Mesendoderm (in vitro differentiated cells): ENCODE data around the gene PNPLA3.

Experiments
- DNase-seq: peaks from one replicate; pipeline ENCODE4 v3.0.0; 2013
- H2AK5ac ChIP-seq: 2 replicates; pipeline ENCODE4 v1.6.1; 2013; ENCODE audit warnings: low read length, inconsistent platforms
- H2BK120ac ChIP-seq: 2 replicates; pipeline ENCODE4 v1.6.1; 2013; ENCODE audit warnings: low read depth, mild to moderate bottlenecking, low read length, moderate library complexity, mixed read lengths
- H2BK15ac ChIP-seq: replicated peaks from 2 replicates; pipeline ENCODE4 v1.6.1; 2013; ENCODE audit warnings: low read depth, mild to moderate bottlenecking, moderate library complexity
- H2BK5ac ChIP-seq: 2 replicates; pipeline ENCODE4 v1.6.1; 2013; ENCODE audit warnings: low read length, inconsistent platforms
- H3K18ac ChIP-seq: 2 replicates; pipeline ENCODE4 v1.6.1; 2013; ENCODE audit warnings: mild to moderate bottlenecking, low read length, mixed read lengths
- H3K23ac ChIP-seq: one replicate; pipeline ENCODE4 v1.6.1; 2013; ENCODE audit warnings: low read length
- H3K27ac ChIP-seq: 2 replicates; pipeline ENCODE4 v1.5.1; 2013; ENCODE audit warnings: low read depth, mild to moderate bottlenecking, inconsistent platforms, low read length, moderate library complexity
- H3K27me3 ChIP-seq: 2 replicates; pipeline ENCODE4 v1.6.1; 2013; ENCODE audit warnings: low read length, control low read depth, mild to moderate bottlenecking, inconsistent platforms; ENCODE audit not compliant: insufficient read depth, poor library complexity
- H3K36me3 ChIP-seq: 2 replicates; pipeline ENCODE4 v1.6.1; 2013; ENCODE audit warnings: low read length, inconsistent platforms; ENCODE audit not compliant: control insufficient read depth, insufficient read depth
- H3K4ac ChIP-seq: one replicate; pipeline ENCODE4 v1.6.1; 2013; ENCODE audit warnings: low read depth, mild to moderate bottlenecking, low read length, moderate library complexity
- H3K4me1 ChIP-seq: 2 replicates; pipeline ENCODE4 v1.6.1; 2013; ENCODE audit warnings: low read depth, low read length, inconsistent platforms; ENCODE audit not compliant: control insufficient read depth
- H3K4me2 ChIP-seq: 2 replicates; pipeline ENCODE4 v1.6.1; 2013; ENCODE audit warnings: low read length
- H3K4me3 ChIP-seq: 2 replicates; pipeline ENCODE4 v1.5.1; 2013; ENCODE audit warnings: mild to moderate bottlenecking, low read length
- H3K56ac ChIP-seq: one replicate; pipeline ENCODE4 v1.6.1; 2013; ENCODE audit warnings: low read length
- H3K79me1 ChIP-seq: 2 replicates; pipeline ENCODE4 v1.6.1; 2013; ENCODE audit warnings: low read length, inconsistent platforms
- H3K79me2 ChIP-seq: 2 replicates; pipeline ENCODE4 v1.6.1; 2013; ENCODE audit warnings: mild to moderate bottlenecking, low read length; ENCODE audit not compliant: control insufficient read depth, insufficient read depth
- H3K9ac ChIP-seq: 2 replicates; pipeline ENCODE4 v1.6.1; 2013; ENCODE audit warnings: low read length, inconsistent platforms
- H4K5ac ChIP-seq: one replicate; pipeline ENCODE4 v1.6.1; 2013; ENCODE audit warnings: low read length
- H4K8ac ChIP-seq: one replicate; pipeline ENCODE4 v1.6.1; 2013; ENCODE audit warnings: low read depth, mild to moderate bottlenecking, control low read depth, low read length, moderate library complexity
- WGBS: extraction: QIAGEN DNeasy Blood & Tissue Kit; methylation state at CpG from one replicate; pipeline ENCODE4 v1.1.7; 2013; ENCODE audit warnings: low lambda C conversion rate, missing lambda C conversion rate; ENCODE audit not compliant: insufficient coverage; ENCODE audit errors: extremely low coverage; 5-methylcytosine and 5-hydroxymethylcytosine counted together

PNPLA3 gene

DNA sequence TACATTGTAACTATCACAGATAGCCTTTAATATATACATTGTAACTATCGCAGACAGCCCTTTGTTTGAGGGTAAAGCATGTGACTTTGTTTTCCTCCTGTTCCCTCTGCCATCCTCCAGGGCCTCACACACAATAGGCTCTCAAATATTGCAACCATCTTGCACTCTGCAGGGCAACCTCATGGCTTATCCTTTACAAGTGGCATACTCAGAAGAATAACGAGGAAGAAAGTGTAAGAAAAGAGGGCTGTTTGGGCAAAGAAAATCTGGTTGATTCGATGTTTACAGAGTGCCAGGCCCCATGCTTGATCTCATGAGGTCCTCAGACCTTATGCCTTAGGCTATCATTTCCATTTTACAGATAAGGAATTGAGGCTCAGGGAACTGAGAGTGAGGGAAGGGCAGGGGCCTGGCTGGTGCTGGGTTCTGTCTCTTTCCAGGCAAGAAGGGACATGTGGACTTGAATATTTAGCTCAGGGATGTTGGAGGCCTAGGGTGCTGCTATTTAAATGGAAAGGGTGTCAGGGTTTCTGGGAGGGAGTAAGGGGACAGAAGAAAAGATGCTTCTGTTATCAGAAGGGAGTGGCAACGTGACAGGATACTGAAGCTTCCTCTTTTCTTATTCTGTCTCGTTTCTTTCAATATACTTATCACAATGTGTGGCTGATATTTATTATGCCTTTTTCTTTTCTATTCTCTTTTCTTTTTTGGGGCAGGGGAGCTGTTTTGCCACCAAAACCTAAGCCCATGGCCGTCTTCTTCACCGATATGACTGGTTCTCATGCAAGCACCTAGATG, 30.6 kb downstream of the PNPLA3 start:
- Histone ChIP-seq H3K23ac (no peak overlapping the region), H4K5ac (no peak overlapping the region), H2BK120ac (no peak overlapping the region), H3K4me3 (no peak overlapping the region), H3K56ac (peak overlapping the region; percentile 93), H3K4ac (no peak overlapping the region), H3K4me2 (peak overlapping the region; percentile 89), H3K18ac (no peak overlapping the region), H3K79me1 (peaks cover 6% of the 10 kb centered on the region), H3K36me3 (no peaks in the 10 kb centered on the region), H3K4me1 (peaks cover 4% of the 10 kb centered on the region), H3K79me2 (peaks cover 13% of the 10 kb centered on the region), H2BK5ac (no peak overlapping the region), H4K8ac (no peak overlapping the region), H2AK5ac (no peak overlapping the region), H3K27ac (no peak overlapping the region), H2BK15ac (no peak overlapping the region), H3K27me3 (no peaks in the 10 kb centered on the region), H3K9ac (peak overlapping the region; percentile 88)
- peak; percentile 26 for DNase-seq
- WGBS = no CpG with 5 or more reads among the region's 7 CpGs

DNA sequence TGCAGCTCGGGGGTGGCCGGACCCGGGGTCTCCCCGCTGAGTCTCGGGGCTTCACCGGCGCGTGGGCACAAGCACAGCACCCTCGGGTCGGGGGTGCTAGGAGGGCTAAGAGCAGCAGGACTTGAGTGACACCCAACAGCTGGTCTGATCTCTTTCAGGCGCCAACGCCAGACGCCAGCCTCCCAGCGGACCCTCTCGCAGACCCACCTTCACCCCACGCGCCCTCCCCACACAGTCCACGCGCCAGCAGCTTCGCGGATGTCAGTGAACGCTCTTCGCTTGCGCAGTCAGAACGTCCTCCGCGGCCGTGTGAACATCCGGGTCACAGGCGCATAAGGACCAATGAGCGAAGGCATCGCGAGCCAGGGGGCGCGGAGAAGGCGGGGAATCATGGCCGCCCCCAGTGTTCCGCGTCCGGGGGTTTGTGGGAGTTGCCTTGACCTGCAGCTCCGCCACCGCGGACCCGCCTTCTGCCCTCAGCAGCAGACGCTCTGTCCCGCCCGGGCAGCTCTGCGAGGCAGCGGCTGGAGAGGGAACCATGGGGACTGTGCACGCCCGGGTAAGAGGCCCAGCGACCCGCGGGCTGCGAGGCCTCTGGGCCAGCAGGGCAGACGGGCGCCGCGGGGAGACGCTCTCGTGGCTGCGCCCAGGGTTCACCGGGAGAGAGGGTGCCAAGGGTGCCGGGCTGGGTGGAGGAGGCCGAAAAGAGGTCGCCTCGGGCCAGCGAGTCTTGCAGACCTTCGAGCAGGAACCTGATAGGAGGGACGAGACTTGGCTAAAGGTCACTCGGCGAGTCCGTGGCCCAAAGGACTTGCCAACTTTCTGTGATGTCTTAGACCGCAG, 31.7 kb downstream of the PNPLA3 start, which contains the start of gene SAMM50:
SAMM50 (plus strand) TSS at position 403 of the 843 bp plus-strand sequence; CDS start at position 539, 136 bp downstream.
- Histone ChIP-seq H3K4me2 (peak within 1 kb of the TSS; percentile 91), H4K8ac (no peak within 1 kb of the TSS), H3K56ac (peak within 1 kb of the TSS; percentile 93), H4K5ac (no peak within 1 kb of the TSS), H3K4me3 (peak within 1 kb of the TSS; percentile 92), H3K27ac (peak within 1 kb of the TSS; percentile 62), H2BK5ac (no peak within 1 kb of the TSS), H3K4ac (no peak within 1 kb of the TSS), H3K79me1 (peaks cover 6% of the 10 kb centered on the region), H3K23ac (peak within 1 kb of the TSS; percentile 67), H2AK5ac (no peak within 1 kb of the TSS), H2BK15ac (no peak within 1 kb of the TSS), H3K4me1 (peaks cover 4% of the 10 kb centered on the region), H3K36me3 (no peaks in the 10 kb centered on the region), H3K79me2 (peaks cover 13% of the 10 kb centered on the region), H2BK120ac (no peak within 1 kb of the TSS), H3K27me3 (no peaks in the 10 kb centered on the region), H3K9ac (peak within 1 kb of the TSS; percentile 93), H3K18ac (peak within 1 kb of the TSS; percentile 42)
- DNase-seq = peak; percentile 93
- WGBS = no CpG with 5 or more reads among the region's 74 CpGs

DNA sequence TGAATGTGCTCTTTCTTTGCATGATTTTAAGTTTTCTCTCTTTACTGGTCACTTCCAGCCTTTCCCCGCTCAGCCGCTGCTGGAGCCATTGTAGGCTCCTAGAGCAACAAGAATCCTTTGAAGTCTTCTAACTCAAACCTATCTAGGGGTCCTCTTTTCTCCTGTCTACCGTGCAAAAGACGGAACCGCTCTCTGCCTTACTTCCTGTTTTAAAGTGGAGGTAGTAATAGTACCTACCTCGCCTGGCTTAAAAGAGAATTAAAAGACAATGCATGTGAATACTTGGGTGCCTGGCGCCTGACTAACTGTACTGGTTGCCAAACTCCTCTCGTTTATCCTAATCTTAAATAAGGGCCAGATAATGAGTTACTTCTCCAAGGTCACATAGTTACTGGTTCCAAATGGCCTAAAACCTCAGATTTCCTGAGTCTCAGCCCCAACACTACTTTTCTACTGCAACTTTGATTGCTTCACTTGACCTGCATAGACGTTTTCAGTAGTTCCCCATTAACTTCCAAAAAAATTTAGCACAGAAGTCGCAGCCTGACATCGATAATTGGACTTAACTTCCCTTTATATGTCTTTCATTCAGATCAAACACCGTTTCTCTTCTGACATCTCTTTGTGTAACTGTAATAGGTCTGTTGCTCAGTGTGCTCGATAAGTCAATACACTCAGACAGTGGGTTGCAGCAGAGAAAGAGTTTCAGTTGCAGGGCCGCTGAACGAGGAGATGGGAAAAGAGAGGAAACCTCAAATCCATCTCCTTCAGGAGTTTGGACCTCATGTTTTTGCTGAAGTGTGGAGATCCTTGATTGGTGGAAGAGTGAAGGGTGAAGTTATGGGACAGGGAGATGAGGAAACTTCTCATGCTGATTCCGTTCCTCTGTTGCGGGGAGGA, 32.5 kb downstream of the PNPLA3 start:
- Histone ChIP-seq H3K23ac (no peak overlapping the region), H2AK5ac (no peak overlapping the region), H2BK5ac (no peak overlapping the region), H2BK120ac (no peak overlapping the region), H3K4me1 (peaks cover 4% of the 10 kb centered on the region), H3K9ac (peak overlapping the region; percentile 93), H3K79me2 (peaks cover 13% of the 10 kb centered on the region), H3K36me3 (no peaks in the 10 kb centered on the region), H3K27ac (peak overlapping the region; percentile 62), H3K79me1 (peaks cover 6% of the 10 kb centered on the region), H3K27me3 (no peaks in the 10 kb centered on the region), H3K18ac (peak overlapping the region; percentile 42), H3K56ac (peak overlapping the region; percentile 86), H4K5ac (no peak overlapping the region), H3K4ac (no peak overlapping the region), H4K8ac (no peak overlapping the region), H3K4me2 (peak overlapping the region; percentile 91), H2BK15ac (no peak overlapping the region), H3K4me3 (peak overlapping the region; percentile 92)
- WGBS = no CpG with 5 or more reads among the region's 17 CpGs
- peak; percentile 3 for DNase-seq

- H2BK15ac ChIP-seq = no peak overlapping the region
- DNase-seq = peak; percentile 5
- H3K4me3 ChIP-seq = no peak overlapping the region
- peaks cover 6% of the 10 kb centered on the region for H3K79me1 ChIP-seq
- H3K36me3 ChIP-seq = no peaks in the 10 kb centered on the region
- no peak overlapping the region for H3K18ac ChIP-seq
- H3K4ac ChIP-seq = no peak overlapping the region
- no peak overlapping the region for H2AK5ac ChIP-seq
- H3K4me2 ChIP-seq = no peak overlapping the region
- H3K79me2 ChIP-seq = peaks cover 13% of the 10 kb centered on the region
- no peak overlapping the region for H3K56ac ChIP-seq
- no peaks in the 10 kb centered on the region for H3K27me3 ChIP-seq
- H3K4me1 ChIP-seq = peaks cover 4% of the 10 kb centered on the region
- no CpG with 5 or more reads among the region's 9 CpGs for WGBS
- no peak overlapping the region for H4K8ac ChIP-seq
- H2BK5ac ChIP-seq = no peak overlapping the region
- no peak overlapping the region for H2BK120ac ChIP-seq
- H3K23ac ChIP-seq = no peak overlapping the region
- no peak overlapping the region for H3K27ac ChIP-seq
- H4K5ac ChIP-seq = no peak overlapping the region
- no peak overlapping the region for H3K9ac ChIP-seq
These were observed 33.3 kb downstream of the PNPLA3 start for GRCh38 chr22:43956805-43957463.

- Histone ChIP-seq H4K5ac (no peak overlapping the region), H2BK120ac (no peak overlapping the region), H3K56ac (no peak overlapping the region), H3K9ac (no peak overlapping the region), H3K4me3 (no peak overlapping the region), H3K79me1 (peaks cover 8% of the 10 kb centered on the region), H4K8ac (no peak overlapping the region), H3K4ac (no peak overlapping the region), H2BK15ac (no peak overlapping the region), H3K79me2 (peaks cover 13% of the 10 kb centered on the region), H3K4me2 (no peak overlapping the region), H3K36me3 (no peaks in the 10 kb centered on the region), H3K18ac (no peak overlapping the region), H3K23ac (no peak overlapping the region), H3K27ac (no peak overlapping the region), H2BK5ac (no peak overlapping the region), H3K4me1 (peaks cover 4% of the 10 kb centered on the region), H2AK5ac (no peak overlapping the region), H3K27me3 (no peaks in the 10 kb centered on the region)
- WGBS = no CpG with 5 or more reads among the region's 11 CpGs
- DNase-seq = no peak
These were observed 34.3 kb downstream of the PNPLA3 start for GRCh38 chr22:43957871-43958270.
